HG02763 (cell line): ENCODE measurements around the gene ABHD12.
"Not testable (repeated sequence)": the region's sequence is repeated elsewhere in the genome, so short reads cannot be mapped to it uniquely, and the experiment has no call there.

Experiments used
- ATAC-seq: cut with Tn5 transposase; IDR thresholded peaks from one replicate; pipeline ENCODE4 v1.9.1; 2021; ENCODE audit warnings: mild to moderate bottlenecking, moderate library complexity; ENCODE audit not compliant: unreplicated experiment

ABHD12 gene

GRCh38 chr20:25323496-25324246 lies 67.0 kb downstream of the ABHD12 start:
- ATAC-seq, result no peak

GRCh38 chr20:25321991-25322390 lies 68.6 kb downstream of the ABHD12 start:
- ATAC-seq, result no peak

- no peak for ATAC-seq
Observed at GRCh38 chr20:25321262-25321831, 69.3 kb downstream of the ABHD12 start.

- no peak for ATAC-seq
Observed at GRCh38 chr20:25320035-25320800, 70.4 kb downstream of the ABHD12 start.

- ATAC-seq, result no peak
Observed at GRCh38 chr20:25319241-25320034, 71.2 kb downstream of the ABHD12 start.

- peak; percentile 93 for ATAC-seq
Observed at GRCh38 chr20:25318471-25319240, 72.0 kb downstream of the ABHD12 start.

- no peak for ATAC-seq
Observed at GRCh38 chr20:25317351-25318075, 73.1 kb downstream of the ABHD12 start.

- no peak for ATAC-seq
Observed at GRCh38 chr20:25316506-25317190, 74.0 kb downstream of the ABHD12 start.

GRCh38 chr20:25315418-25316210 lies 75.0 kb downstream of the ABHD12 start:
- ATAC-seq, result no peak

- no peak for ATAC-seq
Observed at GRCh38 chr20:25314497-25315417, 75.9 kb downstream of the ABHD12 start.

GRCh38 chr20:25313593-25313992 lies 77.0 kb downstream of the ABHD12 start:
- no peak for ATAC-seq

- ATAC-seq, result not testable (repeated sequence)
Observed at GRCh38 chr20:25312716-25313115, 77.9 kb downstream of the ABHD12 start.

- ATAC-seq, result no peak
Observed at GRCh38 chr20:25310921-25311728, 79.5 kb downstream of the ABHD12 start.

- ATAC-seq, result peak; percentile 78
Observed at GRCh38 chr20:25310268-25310920, 80.2 kb downstream of the ABHD12 start.

- peak; percentile 23 for ATAC-seq
Observed at GRCh38 chr20:25309395-25310267, 81.0 kb downstream of the ABHD12 start.
